Keratinocyte (primary cell): ENCODE measurements around the gene OR2A5. TPM values are rescaled to one million over a fixed set of nuclear protein-coding genes. Genes with fewer than 3 reads are reported as not detected.

Source experiments
- DNase-seq: peaks from one replicate; pipeline ENCODE4 v3.0.0-alpha.2; 2011; ENCODE audit warnings: low read depth, missing footprints, low spot score
- FAIRE-seq: peaks from 2 replicates; lab custom pipeline; 2011; peaks lifted over from hg19 to GRCh38; lab: Jason Lieb, UNC
- H2AFZ ChIP-seq: 2 replicates; pipeline ENCODE4 v1.6.0; 2012; ENCODE audit warnings: low read length, control low read depth, inconsistent platforms; ENCODE audit not compliant: control insufficient read depth
- H3K27ac ChIP-seq: 2 replicates; pipeline ENCODE4 v1.5.1; 2011; ENCODE audit warnings: low read length; ENCODE audit not compliant: control insufficient read depth, insufficient read depth
- H3K27me3 ChIP-seq: 3 replicates; pipeline ENCODE4 v1.6.0; 2011; ENCODE audit warnings: low read length; ENCODE audit not compliant: control insufficient read depth, insufficient read depth; ENCODE audit errors: extremely low read depth
- H3K36me3 ChIP-seq, 2 experiments: 2 replicates in 1 of 2; 3 replicates in 1 of 2; pipeline ENCODE4 v1.5.1; 2011; ENCODE audit warnings: low read length in 2 of 2, mild to moderate bottlenecking in 1 of 2; ENCODE audit not compliant: control insufficient read depth in 2 of 2, insufficient read depth in 2 of 2; ENCODE audit errors: extremely low read depth in 1 of 2
- H3K4me1 ChIP-seq: 3 replicates; pipeline ENCODE4 v1.5.1; 2011; ENCODE audit warnings: low read length; ENCODE audit not compliant: control insufficient read depth, insufficient read depth; ENCODE audit errors: extremely low read depth
- H3K4me2 ChIP-seq: 3 replicates; pipeline ENCODE4 v1.6.0; 2011; ENCODE audit warnings: low read depth, low read length; ENCODE audit not compliant: control insufficient read depth, insufficient read depth; ENCODE audit errors: extremely low read depth
- H3K4me3 ChIP-seq, 3 experiments: fragments of 200-600 bp in 1 of 3; sonication (generic) in 1 of 3; 2 replicates in 2 of 3; 3 replicates in 1 of 3; pipeline ENCODE4 v1.5.1; 2011 to 2016; ENCODE audit warnings: low read length in 3 of 3, mild to moderate bottlenecking in 3 of 3, control low read depth in 2 of 3, inconsistent platforms in 1 of 3, low read depth in 1 of 3, mixed read lengths in 1 of 3, mixed run types in 1 of 3, moderate library complexity in 1 of 3; ENCODE audit not compliant: control insufficient read depth in 2 of 3, insufficient read depth in 2 of 3; ENCODE audit errors: extremely low read depth in 1 of 3
- H3K79me2 ChIP-seq: 2 replicates; pipeline ENCODE4 v1.6.0; 2012; ENCODE audit warnings: low read length; ENCODE audit not compliant: control insufficient read depth, insufficient read depth
- H3K9ac ChIP-seq: 3 replicates; pipeline ENCODE4 v1.6.0; 2011; ENCODE audit warnings: low read length; ENCODE audit not compliant: control insufficient read depth, insufficient read depth; ENCODE audit errors: extremely low read depth
- H3K9me1 ChIP-seq: 3 replicates; pipeline ENCODE4 v1.6.0; 2011; ENCODE audit warnings: low read length; ENCODE audit not compliant: control insufficient read depth, insufficient read depth; ENCODE audit errors: extremely low read depth
- H3K9me3 ChIP-seq: 2 replicates; pipeline ENCODE4 v1.5.1; 2012; ENCODE audit warnings: low read depth, low read length; ENCODE audit not compliant: control insufficient read depth
- H4K20me1 ChIP-seq: 3 replicates; pipeline ENCODE4 v1.6.0; 2011; ENCODE audit warnings: low read length; ENCODE audit not compliant: control insufficient read depth, insufficient read depth; ENCODE audit errors: extremely low read depth
- EZH2 ChIP-seq: IDR thresholded peaks from one replicate; pipeline ENCODE4 v1.6.1; 2012; ENCODE audit warnings: inconsistent platforms, mild to moderate bottlenecking, low read length, moderate library complexity
- dilution Hi-C: fragments of 300-500 bp; cut with MboI; formaldehyde crosslinking; loops from one replicate; pipeline ENCODE4 v1.7.0; 2020; ENCODE audit warnings: low sequenced_read_pairs; ENCODE audit not compliant: extremely low pct_ligation_motif_present
- polyA plus RNA-seq, 5 experiments: library from polyadenylated mRNA; depleted of rRNA in 3 of 5; stranded (reverse) in 3 of 5; stranded (forward) in 1 of 5; unstranded in 1 of 5; fragments of >200 nt; gene quantifications; 1 replicate in 1 of 5; 2 replicates in 3 of 5; 3 replicates in 1 of 5; pipeline versions ENCODE4 v1.2.1 to v1.2.3, GENCODE V29; 2011 to 2012; ENCODE audit warnings: missing spikeins in 2 of 5, low read depth in 1 of 5, low replicate concordance in 1 of 5
- TF ChIP-seq, protein P1 (sequence below), 3 experiments: IDR thresholded peaks in 1 of 3; conservative IDR thresholded peaks in 1 of 3; optimal IDR thresholded peaks in 1 of 3; 2 replicates in 2 of 3; 3 replicates in 1 of 3; pipeline versions ENCODE3 to v1.5.1; 2011; ENCODE audit warnings: low read length in 3 of 3, mild to moderate bottlenecking in 3 of 3, moderate library complexity in 2 of 3, control low read depth in 1 of 3, inconsistent platforms in 1 of 3; ENCODE audit not compliant: insufficient read depth in 2 of 3; ENCODE audit errors: extremely low read depth in 1 of 3

Gene OR2A5
- polyA plus RNA-seq, 1 donor (not counting 4 experiments of a cell fraction or from before 2014, with no cell fraction given) = not detected

- no peak overlapping the region for H3K4me2 ChIP-seq
- H3K4me1 ChIP-seq = no peaks in the 10 kb centered on the region
- no peak overlapping the region for H3K4me3 ChIP-seq
- DNase-seq (no peak), FAIRE-seq (no peak)
- no peaks in the 10 kb centered on the region for H3K27me3 ChIP-seq
- dilution Hi-C loops = no loop called here
- no peak overlapping the region for H2AFZ ChIP-seq
- no peaks in the 10 kb centered on the region for H3K9me1 ChIP-seq
- H3K9me3 ChIP-seq = no peaks in the 10 kb centered on the region
- no peak overlapping the region for H3K9ac ChIP-seq
- TF ChIP-seq, protein P1, sequence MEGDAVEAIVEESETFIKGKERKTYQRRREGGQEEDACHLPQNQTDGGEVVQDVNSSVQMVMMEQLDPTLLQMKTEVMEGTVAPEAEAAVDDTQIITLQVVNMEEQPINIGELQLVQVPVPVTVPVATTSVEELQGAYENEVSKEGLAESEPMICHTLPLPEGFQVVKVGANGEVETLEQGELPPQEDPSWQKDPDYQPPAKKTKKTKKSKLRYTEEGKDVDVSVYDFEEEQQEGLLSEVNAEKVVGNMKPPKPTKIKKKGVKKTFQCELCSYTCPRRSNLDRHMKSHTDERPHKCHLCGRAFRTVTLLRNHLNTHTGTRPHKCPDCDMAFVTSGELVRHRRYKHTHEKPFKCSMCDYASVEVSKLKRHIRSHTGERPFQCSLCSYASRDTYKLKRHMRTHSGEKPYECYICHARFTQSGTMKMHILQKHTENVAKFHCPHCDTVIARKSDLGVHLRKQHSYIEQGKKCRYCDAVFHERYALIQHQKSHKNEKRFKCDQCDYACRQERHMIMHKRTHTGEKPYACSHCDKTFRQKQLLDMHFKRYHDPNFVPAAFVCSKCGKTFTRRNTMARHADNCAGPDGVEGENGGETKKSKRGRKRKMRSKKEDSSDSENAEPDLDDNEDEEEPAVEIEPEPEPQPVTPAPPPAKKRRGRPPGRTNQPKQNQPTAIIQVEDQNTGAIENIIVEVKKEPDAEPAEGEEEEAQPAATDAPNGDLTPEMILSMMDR (optimal IDR thresholded peaks at IDR 0.05 in 1 of 3, IDR thresholded peaks at IDR 0.05 in 1 of 3, conservative IDR thresholded peaks at IDR 0.05 in 1 of 3; ENCODE audit: extremely low read depth in 1 of 3, insufficient read depth in 2 of 3, low read length in 3 of 3) = no peak
- no peak for TF ChIP-seq EZH2
- H3K79me2 ChIP-seq = no peaks in the 10 kb centered on the region
- H3K36me3 ChIP-seq = no peaks in the 10 kb centered on the region
- H3K27ac ChIP-seq = no peak overlapping the region
- H4K20me1 ChIP-seq = no peaks in the 10 kb centered on the region
Observed at GRCh38 chr7:144022169-144022568, 26.6 kb upstream of the OR2A5 start.

- H3K9me1 ChIP-seq = no peaks in the 10 kb centered on the region
- H3K9ac ChIP-seq = no peak overlapping the region
- no peak overlapping the region for H3K4me3 ChIP-seq
- FAIRE-seq (no peak), DNase-seq (no peak)
- H3K79me2 ChIP-seq = no peaks in the 10 kb centered on the region
- no peak overlapping the region for H2AFZ ChIP-seq
- H4K20me1 ChIP-seq = no peaks in the 10 kb centered on the region
- no peak for TF ChIP-seq EZH2
- TF ChIP-seq, protein P1 (optimal IDR thresholded peaks at IDR 0.05 in 1 of 3, IDR thresholded peaks at IDR 0.05 in 1 of 3, conservative IDR thresholded peaks at IDR 0.05 in 1 of 3; ENCODE audit: extremely low read depth in 1 of 3, insufficient read depth in 2 of 3, low read length in 3 of 3) = no peak
- no peaks in the 10 kb centered on the region for H3K4me1 ChIP-seq
- no peaks in the 10 kb centered on the region for H3K36me3 ChIP-seq
- dilution Hi-C loops = no loop called here
- no peaks in the 10 kb centered on the region for H3K9me3 ChIP-seq
- H3K27ac ChIP-seq = no peak overlapping the region
- no peak overlapping the region for H3K4me2 ChIP-seq
- no peaks in the 10 kb centered on the region for H3K27me3 ChIP-seq
Observed at GRCh38 chr7:144023171-144023827, 25.4 kb upstream of the OR2A5 start.
